Thyroid gland (tissue), 4 donors: ENCODE data around the gene FAM13B. TPM values are rescaled to one million over a fixed set of nuclear protein-coding genes. Genes with fewer than 3 reads are reported as not detected.

Experiments used
- DNase-seq, 2 donors: peaks; one replicate each; pipeline ENCODE4 v3.0.0-alpha.2; 2019
- H3K27ac ChIP-seq, 3 donors: fragments of 200-600 bp; sonication (generic); 1 replicate in 2 of 3; 2 replicates in 1 of 3; pipeline ENCODE4 v1.5.1; 2016 to 2019; ENCODE audit warnings: mild to moderate bottlenecking in 1 of 3, moderate library complexity in 1 of 3
- H3K27me3 ChIP-seq: fragments of 200-600 bp; sonication (generic); one replicate; pipeline ENCODE4 v1.5.1; 2019
- H3K36me3 ChIP-seq, 2 donors: fragments of 200-600 bp; sonication (generic); one replicate each; pipeline ENCODE4 v1.5.1; 2016 to 2019
- H3K4me1 ChIP-seq, 2 donors: fragments of 200-600 bp; sonication (generic); one replicate each; pipeline ENCODE4 v1.5.1; 2017 to 2019
- H3K4me3 ChIP-seq, 3 donors: fragments of 200-600 bp; sonication (generic); replicated peaks in 1 of 3; 1 replicate in 2 of 3; 2 replicates in 1 of 3; pipeline ENCODE4 v1.5.1; 2016; ENCODE audit warnings: mild to moderate bottlenecking in 1 of 3
- H3K9me3 ChIP-seq: fragments of 200-600 bp; sonication (generic); one replicate; pipeline ENCODE4 v1.5.1; 2017
- POLR2A ChIP-seq, 2 donors: fragments of 450-650 bp; IDR thresholded peaks; one replicate each; pipeline ENCODE4 v1.6.1; 2017; ENCODE audit warnings: antibody characterized with exemption in 2 of 2, mild to moderate bottlenecking in 2 of 2, moderate library complexity in 1 of 2
- WGBS, 2 donors: methylation state at CpG; one replicate each; pipeline ENCODE4 v1.1.5; 2017; 5-methylcytosine and 5-hydroxymethylcytosine counted together
- intact Hi-C: fragments of 100-400 bp; cut with DNase I; formaldehyde crosslinking; loops from one replicate; pipeline ENCODE4 v1.15.1; 2023
- small RNA-seq: library from RNA; depleted of rRNA; stranded (forward); fragments of <200 nt; gene quantifications from one replicate; pipeline ENCODE3, GENCODE V24; 2016
- total RNA-seq, 4 donors: library from RNA; depleted of rRNA; stranded (reverse); fragments of >200 nt; gene quantifications; one replicate each; pipeline ENCODE4 v1.2.3, GENCODE V29; 2016
- TF ChIP-seq, protein P1 (sequence below), 6 experiments: fragments of 200-600 bp in 3 of 6; fragments of 450-650 bp in 3 of 6; sonication (generic) in 3 of 6; IDR thresholded peaks; one replicate each; pipeline ENCODE4 v1.5.1; 2016 to 2019; ENCODE audit warnings: antibody characterized with exemption in 6 of 6, mild to moderate bottlenecking in 2 of 6, inconsistent platforms in 1 of 6, moderate library complexity in 1 of 6

FAM13B gene
- total RNA-seq, 4 donors from 2014 or later, result 40.1 to 72.0 (median 49.5) TPM

DNA sequence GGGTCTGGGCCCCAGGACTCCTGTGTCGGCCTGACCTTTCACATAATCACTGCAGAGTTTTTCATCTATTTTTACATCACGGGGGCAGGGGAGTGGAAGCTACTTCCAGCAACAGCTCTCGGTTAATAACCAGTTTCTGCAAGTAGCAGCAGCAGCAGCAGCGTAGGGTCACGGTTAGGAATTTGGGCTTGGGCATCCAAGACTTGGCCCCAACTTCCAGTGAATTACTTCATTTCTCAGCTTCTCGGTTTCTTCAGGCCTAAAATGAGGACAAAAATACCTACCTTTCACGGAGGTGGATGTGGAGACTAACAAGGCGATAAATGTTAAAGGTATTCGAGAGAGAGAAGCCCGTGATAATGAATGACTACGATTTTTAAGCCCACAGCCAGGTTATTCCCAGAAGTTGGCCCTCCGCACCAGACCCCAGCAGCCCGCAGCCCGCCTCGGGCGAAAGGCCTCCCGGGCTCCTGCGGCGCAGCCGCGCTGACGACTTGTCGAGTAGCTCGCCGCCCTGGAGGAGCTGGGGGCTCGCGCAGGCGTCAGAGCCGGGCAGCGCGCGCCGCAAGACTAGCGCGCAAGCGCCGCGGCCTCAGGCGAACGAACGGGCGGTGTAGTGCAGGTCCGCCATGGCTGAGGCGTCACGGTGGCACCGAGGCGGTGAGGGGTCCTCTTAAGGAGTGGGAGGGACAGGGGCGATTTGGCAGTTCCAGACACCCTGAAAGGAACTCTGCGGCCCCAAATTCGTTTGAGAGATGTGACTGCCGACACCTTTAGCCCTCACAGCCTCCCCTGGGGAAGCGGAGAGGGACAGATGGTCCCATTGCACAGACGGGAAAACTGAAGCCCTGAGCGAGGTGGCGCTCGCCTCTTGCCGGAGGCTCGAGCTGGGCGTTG is 143.8 kb downstream of the FAM13B start, which contains the start of gene PKD2L2:
TSS of gene PKD2L2 (plus strand) at position 595 of the 897 bp plus-strand sequence. CDS start at position 630, 35 bp downstream.
- no peaks in the 10 kb centered on the region for H3K27me3 ChIP-seq
- peak within 1 kb of the TSS in 1 of 3 donors; percentile 48 for H3K27ac ChIP-seq
- TF ChIP-seq, protein P1, sequence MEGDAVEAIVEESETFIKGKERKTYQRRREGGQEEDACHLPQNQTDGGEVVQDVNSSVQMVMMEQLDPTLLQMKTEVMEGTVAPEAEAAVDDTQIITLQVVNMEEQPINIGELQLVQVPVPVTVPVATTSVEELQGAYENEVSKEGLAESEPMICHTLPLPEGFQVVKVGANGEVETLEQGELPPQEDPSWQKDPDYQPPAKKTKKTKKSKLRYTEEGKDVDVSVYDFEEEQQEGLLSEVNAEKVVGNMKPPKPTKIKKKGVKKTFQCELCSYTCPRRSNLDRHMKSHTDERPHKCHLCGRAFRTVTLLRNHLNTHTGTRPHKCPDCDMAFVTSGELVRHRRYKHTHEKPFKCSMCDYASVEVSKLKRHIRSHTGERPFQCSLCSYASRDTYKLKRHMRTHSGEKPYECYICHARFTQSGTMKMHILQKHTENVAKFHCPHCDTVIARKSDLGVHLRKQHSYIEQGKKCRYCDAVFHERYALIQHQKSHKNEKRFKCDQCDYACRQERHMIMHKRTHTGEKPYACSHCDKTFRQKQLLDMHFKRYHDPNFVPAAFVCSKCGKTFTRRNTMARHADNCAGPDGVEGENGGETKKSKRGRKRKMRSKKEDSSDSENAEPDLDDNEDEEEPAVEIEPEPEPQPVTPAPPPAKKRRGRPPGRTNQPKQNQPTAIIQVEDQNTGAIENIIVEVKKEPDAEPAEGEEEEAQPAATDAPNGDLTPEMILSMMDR (IDR thresholded peaks at IDR 0.05), result no peak
- TF ChIP-seq POLR2A (IDR thresholded peaks at IDR 0.05), result no peak
- H3K4me1 ChIP-seq, result peaks cover 0 to 3% of the 10 kb centered on the region in 2 donors
- DNase-seq, result peak; percentile 59 to 63
- peak within 1 kb of the TSS in 1 of 3 donors; percentile 13 for H3K4me3 ChIP-seq
- 30 to 36% methylated on average over 33 of the region's 59 CpGs for WGBS, 2 donors
- no peaks in the 10 kb centered on the region for H3K36me3 ChIP-seq
- intact Hi-C loops, result no loop called here
- H3K9me3 ChIP-seq, result no peaks in the 10 kb centered on the region

DNA sequence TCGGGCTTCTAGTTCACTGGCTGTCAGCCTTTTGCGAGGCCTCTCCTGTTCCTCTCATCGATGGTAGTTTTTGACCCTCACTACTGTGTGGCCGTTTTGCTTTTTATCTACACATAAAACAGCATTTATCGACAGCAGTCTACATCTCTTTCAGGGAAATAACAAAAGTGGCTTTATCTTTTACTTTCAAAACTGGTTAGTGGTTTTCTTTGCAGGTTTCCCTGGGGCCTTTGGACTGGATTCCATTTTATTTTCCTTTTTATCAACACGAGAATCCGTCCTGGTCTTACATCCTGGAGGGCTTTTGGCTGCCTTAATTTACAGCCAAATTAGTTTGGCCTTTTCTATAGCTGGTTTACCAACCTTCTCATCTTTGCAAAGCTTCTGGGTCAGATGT is 144.4 kb downstream of the FAM13B start:
- intact Hi-C loops, result no loop called here
- 77 to 80% methylated on average over 7 of the region's 7 CpGs for WGBS, 2 donors

More for the DNA sequence above, 144.4 kb downstream of the FAM13B start:
- no peak for DNase-seq
- peaks cover 0 to 3% of the 10 kb centered on the region in 2 donors for H3K4me1 ChIP-seq
- no peaks in the 10 kb centered on the region for H3K9me3 ChIP-seq
- no peak for TF ChIP-seq POLR2A (IDR thresholded peaks at IDR 0.05)
- TF ChIP-seq, protein P1 (IDR thresholded peaks at IDR 0.05), result no peak
- H3K27ac ChIP-seq, result peak overlapping the region in 1 of 3 donors; percentile 48
- no peak overlapping the region for H3K4me3 ChIP-seq
- no peaks in the 10 kb centered on the region for H3K36me3 ChIP-seq
- H3K27me3 ChIP-seq, result no peaks in the 10 kb centered on the region

Small RNAs within 50 kb of the gene (small RNA-seq; reads per million reads assigned to genes)
- not detected for gene RNU6-1148P

Other genes starting within 250 kb of the FAM13B start
- gene MYOT, start 165.2 kb downstream of the FAM13B start, total RNA-seq, result 10 to 100 TPM in 1 of 4 donors, 1 to 10 TPM in 1, under 1 TPM in 2; 0.39 to 11.7 (median 1.8) TPM
- gene PKD2L2, start 143.6 kb downstream of the FAM13B start, total RNA-seq, result not detected
- gene WNT8A, start 51.0 kb upstream of the FAM13B start, total RNA-seq, result not detected
- 10 to 100 TPM in 3 of 4 donors, 1 to 10 TPM in 1; 4.3 to 14.4 (median 12.0) TPM for gene NME5, start 106.3 kb upstream of the FAM13B start, total RNA-seq
- 10 to 100 TPM; 56.9 to 96.1 (median 65.3) TPM for gene BRD8, start 145.6 kb upstream of the FAM13B start, total RNA-seq
- gene KIF20A, start 146.0 kb upstream of the FAM13B start, total RNA-seq, result 1 to 10 TPM in 2 of 4 donors, under 1 TPM in 1, not detected in 1; 0.40 to 2.6 (median 1.9) TPM
- gene CDC23, start 180.2 kb upstream of the FAM13B start, total RNA-seq, result 10 to 100 TPM; 17.5 to 31.0 (median 22.5) TPM
- not detected for gene GFRA3, start 241.5 kb upstream of the FAM13B start, total RNA-seq